Fibroblast of the conjunctiva (primary cell): ENCODE data around the gene BORA.
"Not testable (repeated sequence)": the region's sequence is repeated elsewhere in the genome, so short reads cannot be mapped to it uniquely, and the experiment has no call there.

Source experiments
- DNase-seq: peaks from one replicate; pipeline ENCODE4 v3.0.0-alpha.2; 2010; ENCODE audit warnings: low read depth

Gene BORA

DNA sequence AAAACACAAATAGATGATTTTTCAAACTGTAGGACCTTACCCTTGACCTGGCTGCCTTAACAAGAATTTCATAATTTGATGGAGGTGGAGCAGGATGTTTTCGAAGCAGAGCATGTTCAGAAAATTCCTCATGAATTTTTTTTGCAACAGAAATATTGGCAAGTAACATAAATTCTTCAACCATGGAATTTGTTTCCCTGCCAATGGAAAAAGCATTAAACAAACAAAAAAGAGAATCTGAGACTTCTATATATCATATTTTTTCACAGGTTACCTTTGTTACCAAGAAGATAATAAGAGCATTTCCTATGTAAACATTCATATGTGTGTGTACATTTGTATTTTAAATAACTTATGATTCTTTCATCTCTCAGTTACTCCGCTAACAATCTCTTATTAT lies 35.7 kb downstream of the BORA start:
- no peak for DNase-seq

DNA sequence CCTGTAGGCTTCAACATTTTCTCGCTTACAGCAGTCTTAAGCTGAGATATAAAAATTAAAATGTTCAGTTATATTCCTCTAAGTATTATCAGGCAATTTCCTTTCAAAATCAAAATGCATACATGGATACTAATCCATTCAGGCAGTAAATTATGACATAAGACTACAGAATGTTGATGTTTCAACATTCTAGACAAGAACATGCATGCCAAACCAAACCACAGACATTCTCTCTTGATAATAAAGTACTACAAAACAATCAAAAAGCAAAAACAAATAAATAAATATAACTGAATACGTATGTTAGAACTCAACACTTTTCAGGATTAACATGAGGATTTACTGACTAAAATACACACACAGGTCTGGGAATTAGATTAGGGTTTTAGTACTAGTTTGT lies 46.3 kb downstream of the BORA start:
- no peak for DNase-seq

DNA sequence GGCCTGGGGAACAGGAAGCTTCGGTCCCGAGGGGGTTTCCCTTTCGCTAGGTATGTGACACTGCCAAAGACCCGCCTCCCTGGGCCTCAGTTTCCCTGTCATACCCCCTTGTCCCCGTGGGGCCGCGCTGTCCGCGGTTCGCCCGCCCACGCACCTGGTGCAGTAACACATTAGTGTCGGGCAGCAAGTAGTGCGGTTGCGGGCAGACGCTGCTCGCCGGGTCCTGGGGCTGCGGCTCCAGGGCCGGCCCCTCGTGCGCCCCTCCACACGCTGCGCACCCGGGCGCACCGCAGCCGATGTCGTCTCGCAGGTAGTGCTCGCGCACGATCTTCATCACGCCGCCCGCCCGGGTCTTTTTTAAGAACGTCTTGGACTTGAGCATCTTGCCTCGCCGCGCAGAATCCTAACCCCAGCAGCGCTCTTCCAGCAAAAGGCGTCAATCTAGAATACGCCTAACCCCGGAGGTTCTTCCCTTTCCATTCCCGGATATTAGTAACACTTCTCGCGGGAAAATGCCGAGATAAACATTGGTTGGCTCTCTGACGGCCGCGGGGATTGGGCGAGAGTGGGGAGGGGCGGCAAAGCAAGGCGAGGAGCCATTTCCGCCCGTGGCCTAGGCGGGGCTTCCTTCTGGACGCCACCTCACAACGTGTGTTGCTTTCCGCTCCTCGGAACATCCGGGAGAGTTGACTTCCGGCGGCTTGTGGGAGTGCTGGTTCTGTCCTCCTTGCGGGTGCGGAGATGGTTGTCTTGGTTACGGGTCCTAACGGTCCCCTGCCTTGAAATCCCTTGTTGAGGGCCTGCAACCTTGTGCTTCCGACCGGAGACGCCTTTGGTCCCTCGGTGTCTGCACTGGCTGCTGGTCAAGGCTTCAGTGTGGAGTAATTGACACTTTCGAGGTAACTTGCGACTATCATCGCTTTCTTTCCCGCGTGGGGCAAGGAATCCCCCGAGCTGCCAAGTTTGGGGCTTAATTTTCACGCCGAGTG lies 54.0 kb downstream of the BORA start, which contains the start of the genes DIS3 and PIBF1:
TSS of gene DIS3 (minus strand) at position 450 of the 989 bp plus-strand sequence. CDS start at position 382, 68 bp downstream.
TSS of gene PIBF1 (plus strand) at position 683 of the 989 bp plus-strand sequence. CDS start 1,337 bp downstream, outside the sequence.
- DNase-seq, result peak; percentile 95

DNA sequence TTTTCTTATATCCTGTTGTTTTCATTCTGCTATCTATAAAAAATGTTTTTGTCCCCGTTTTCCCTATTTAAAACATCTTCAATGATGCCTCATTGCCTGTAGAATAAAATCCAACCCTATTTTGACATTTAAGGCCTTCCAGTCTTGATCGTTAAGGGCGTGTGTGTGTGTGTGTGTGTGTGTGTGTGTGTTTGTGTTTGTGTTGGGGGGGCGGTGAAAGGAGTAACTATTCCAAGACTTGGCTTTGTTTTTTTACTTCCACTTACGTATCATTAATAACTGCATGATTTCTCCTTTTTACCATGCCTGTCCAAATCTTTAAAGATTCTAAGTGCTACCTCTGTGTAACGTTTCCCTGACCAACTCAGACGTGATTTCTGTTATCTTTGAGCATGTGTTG lies 55.0 kb downstream of the BORA start:
- no peak for DNase-seq

DNA sequence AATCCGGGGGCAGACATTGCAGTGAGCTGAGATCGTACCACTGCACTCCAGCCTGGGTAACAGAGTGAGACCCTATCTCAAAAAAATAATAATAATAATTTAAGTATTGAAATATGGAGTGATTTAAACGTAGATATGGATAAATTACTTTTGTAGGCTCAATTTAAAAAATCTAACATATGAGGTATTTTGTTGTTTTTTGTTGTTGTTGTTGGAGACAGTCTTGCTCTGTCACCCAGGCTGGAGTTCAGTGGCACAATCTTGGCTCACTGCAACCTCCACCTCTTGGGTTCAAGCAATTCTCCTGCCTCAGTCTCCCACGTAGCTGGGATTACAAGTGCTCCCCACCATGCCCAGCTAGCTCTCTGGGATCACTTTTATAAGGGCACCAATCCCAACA lies 57.0 kb downstream of the BORA start:
- not testable (repeated sequence) for DNase-seq

DNA sequence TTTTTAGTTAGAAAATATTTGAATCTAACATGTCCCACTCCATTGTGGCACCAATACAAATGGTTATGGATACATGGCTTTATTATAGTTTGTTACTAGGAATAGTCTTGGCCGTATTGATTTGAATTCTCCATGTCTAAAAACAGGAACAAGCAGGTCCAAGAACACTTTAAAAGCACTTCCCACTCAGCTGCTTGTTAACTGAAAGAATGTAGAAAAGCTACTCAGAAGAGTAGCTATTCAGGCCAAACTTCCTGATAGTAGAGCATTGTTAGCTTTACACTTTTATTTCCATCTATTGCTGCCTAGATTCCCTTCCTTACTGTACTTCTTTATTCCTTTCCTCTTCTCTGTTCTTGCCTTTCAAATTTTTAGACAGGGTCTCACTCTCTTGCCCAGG lies 61.1 kb downstream of the BORA start:
- DNase-seq, result no peak

DNA sequence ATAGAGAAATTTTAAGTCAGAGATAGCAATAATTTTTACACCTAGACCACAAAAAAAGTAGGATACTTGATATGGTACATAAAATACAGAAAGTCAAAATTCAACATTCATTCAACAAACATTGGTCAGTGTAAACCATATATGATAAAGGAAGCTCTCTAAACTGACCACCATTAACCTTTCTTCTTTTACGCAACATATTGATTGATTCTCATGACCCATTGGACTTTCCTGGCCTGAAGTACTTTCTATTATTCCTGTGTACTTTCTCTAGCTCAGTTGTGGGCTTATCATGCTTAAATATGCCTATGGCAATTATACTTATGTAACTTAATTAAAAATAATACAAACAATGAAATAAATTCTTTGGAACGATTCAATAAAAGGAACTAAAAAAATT lies 64.9 kb downstream of the BORA start:
- DNase-seq, result no peak

DNA sequence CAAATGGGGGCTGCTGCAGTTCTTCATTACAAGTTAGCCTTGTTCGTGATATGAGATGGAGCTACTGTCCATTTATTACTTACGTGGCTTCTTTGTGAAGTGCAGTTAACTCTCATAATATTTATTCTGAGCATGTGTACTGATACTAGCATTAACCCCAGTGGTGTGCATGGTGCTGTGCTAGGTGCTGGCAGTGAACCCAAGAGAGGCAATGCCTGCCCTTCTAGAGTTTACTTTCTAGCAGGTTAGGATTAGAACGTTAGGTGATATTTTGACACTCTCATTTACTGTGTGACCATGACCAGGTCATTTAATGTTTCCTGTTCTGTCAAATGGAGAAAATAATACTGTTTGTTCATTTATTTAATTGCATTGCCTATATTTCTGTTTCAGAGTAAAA lies 71.1 kb downstream of the BORA start:
- DNase-seq, result no peak

DNA sequence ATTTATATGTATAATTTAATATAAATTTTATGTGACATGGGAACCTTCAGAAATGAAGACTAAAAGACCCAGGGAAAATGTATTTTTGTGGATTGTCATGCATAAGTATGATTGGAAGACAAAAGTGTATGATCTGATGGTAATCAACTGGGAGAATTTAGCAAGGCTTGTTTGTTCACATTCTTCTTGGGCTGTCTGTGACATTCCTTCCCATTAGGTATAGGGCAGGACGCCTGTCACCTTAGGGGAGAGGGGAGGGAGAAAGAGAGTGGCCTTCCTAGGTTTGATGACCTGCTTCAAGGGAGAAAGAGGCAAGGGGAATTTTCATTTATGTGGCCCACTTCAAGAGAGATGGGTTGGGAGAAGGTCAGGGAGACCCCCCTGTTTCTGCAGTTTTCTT lies 76.6 kb downstream of the BORA start:
- DNase-seq, result no peak
